ENCODE results near the gene STK10. TPM values are rescaled to one million over a fixed set of nuclear protein-coding genes. Genes with fewer than 3 reads are reported as not detected.

The STK10 gene
- total RNA-seq, 1 donor from 2014 or later: 66.2 TPM

DNA sequence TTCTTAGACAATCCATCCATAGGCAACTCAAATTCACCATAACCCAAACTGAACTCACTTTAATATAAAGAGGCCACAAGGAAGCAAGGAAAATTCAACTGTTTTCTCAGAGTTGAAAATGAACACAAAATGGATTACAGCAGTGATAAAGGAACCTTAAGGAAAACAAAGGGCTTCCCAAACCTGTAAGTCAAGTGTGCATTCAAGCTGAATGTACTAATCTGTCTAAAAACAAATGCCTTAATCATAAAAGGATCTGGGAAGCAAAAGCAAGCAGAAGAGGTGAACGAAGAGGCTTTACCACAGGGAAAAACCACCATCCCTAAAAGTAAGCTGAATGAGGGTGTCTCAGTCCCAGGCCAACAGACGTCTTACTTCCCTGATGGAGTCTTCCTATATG is 195.2 kb downstream of the STK10 start:
- TF ChIP-seq, protein P1, sequence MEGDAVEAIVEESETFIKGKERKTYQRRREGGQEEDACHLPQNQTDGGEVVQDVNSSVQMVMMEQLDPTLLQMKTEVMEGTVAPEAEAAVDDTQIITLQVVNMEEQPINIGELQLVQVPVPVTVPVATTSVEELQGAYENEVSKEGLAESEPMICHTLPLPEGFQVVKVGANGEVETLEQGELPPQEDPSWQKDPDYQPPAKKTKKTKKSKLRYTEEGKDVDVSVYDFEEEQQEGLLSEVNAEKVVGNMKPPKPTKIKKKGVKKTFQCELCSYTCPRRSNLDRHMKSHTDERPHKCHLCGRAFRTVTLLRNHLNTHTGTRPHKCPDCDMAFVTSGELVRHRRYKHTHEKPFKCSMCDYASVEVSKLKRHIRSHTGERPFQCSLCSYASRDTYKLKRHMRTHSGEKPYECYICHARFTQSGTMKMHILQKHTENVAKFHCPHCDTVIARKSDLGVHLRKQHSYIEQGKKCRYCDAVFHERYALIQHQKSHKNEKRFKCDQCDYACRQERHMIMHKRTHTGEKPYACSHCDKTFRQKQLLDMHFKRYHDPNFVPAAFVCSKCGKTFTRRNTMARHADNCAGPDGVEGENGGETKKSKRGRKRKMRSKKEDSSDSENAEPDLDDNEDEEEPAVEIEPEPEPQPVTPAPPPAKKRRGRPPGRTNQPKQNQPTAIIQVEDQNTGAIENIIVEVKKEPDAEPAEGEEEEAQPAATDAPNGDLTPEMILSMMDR (IDR thresholded peaks at IDR 0.05): no peak
- Mint-ChIP-seq H3K9me3 (ENCODE audit: unreplicated experiment) (no peaks in the 10 kb centered on the region), H3K27ac (ENCODE audit: unreplicated experiment) (no peak overlapping the region), H3K4me3 (ENCODE audit: unreplicated experiment) (no peak overlapping the region), H3K36me3 (ENCODE audit: unreplicated experiment) (peaks cover 16% of the 10 kb centered on the region), H3K27me3 (ENCODE audit: unreplicated experiment) (no peaks in the 10 kb centered on the region), H3K4me1 (ENCODE audit: unreplicated experiment) (peaks cover 32% of the 10 kb centered on the region)
- DNase-seq (ENCODE audit: extremely low spot score, unreplicated experiment): no peak

DNA sequence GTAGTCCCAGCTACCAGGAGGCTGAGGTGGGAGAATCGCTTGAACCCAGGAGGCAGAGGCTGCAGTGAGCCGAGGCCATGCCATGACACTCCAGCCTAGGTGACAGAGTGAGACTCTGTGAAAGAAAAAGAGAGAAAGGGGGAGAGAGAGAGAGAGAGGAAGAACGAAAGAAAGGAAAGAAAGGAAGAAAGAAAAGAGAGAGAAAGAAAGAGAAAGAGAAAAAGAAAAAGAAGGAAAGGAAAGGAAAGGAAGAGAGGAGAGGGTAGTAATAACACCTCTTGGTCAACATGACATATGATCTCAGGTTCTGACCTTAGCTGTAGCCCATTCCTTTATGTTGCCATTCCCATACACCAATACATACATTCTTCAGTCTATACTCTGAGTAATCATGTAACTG is 195.7 kb downstream of the STK10 start:
- Mint-ChIP-seq H3K4me3 (ENCODE audit: unreplicated experiment) (no peak overlapping the region), H3K36me3 (ENCODE audit: unreplicated experiment) (peaks cover 16% of the 10 kb centered on the region), H3K4me1 (ENCODE audit: unreplicated experiment) (peaks cover 27% of the 10 kb centered on the region), H3K9me3 (ENCODE audit: unreplicated experiment) (no peaks in the 10 kb centered on the region), H3K27ac (ENCODE audit: unreplicated experiment) (no peak overlapping the region), H3K27me3 (ENCODE audit: unreplicated experiment) (no peaks in the 10 kb centered on the region)
- no peak for DNase-seq (ENCODE audit: extremely low spot score, unreplicated experiment)
- TF ChIP-seq, protein P1 (IDR thresholded peaks at IDR 0.05): no peak

Other genes with a start within 250 kb of the STK10 start
- 60.1 and 61.4 TPM in 2 replicates for gene FBXW11, start 181.6 kb downstream of the STK10 start, total RNA-seq
- gene EFCAB9, start 5.9 kb upstream of the STK10 start, total RNA-seq: not detected in 2 replicates
- 47.5 and 48.0 TPM in 2 replicates for gene UBTD2, start 95.5 kb upstream of the STK10 start, total RNA-seq